Epithelial cell of esophagus (primary cell): ENCODE measurements around the gene LMBR1L.

Experiments
- DNase-seq: peaks from one replicate; pipeline ENCODE4 v3.0.0; 2010; ENCODE audit warnings: low read depth
- H3K4me3 ChIP-seq: 2 replicates; pipeline ENCODE4 v1.5.1; 2011; ENCODE audit warnings: mild to moderate bottlenecking, low read length, control low read depth
- TF ChIP-seq, protein P1 (sequence below): IDR thresholded peaks from 2 replicates; pipeline ENCODE4 v1.5.1; 2011; ENCODE audit warnings: low read depth, mild to moderate bottlenecking, low read length, control low read depth, inconsistent platforms; ENCODE audit not compliant: insufficient read depth; ENCODE audit errors: missing control alignments

Gene LMBR1L

GRCh38 chr12:49092086-49092815 is 18.4 kb downstream of the LMBR1L start:
- H3K4me3 ChIP-seq: no peak overlapping the region
- TF ChIP-seq, protein P1, sequence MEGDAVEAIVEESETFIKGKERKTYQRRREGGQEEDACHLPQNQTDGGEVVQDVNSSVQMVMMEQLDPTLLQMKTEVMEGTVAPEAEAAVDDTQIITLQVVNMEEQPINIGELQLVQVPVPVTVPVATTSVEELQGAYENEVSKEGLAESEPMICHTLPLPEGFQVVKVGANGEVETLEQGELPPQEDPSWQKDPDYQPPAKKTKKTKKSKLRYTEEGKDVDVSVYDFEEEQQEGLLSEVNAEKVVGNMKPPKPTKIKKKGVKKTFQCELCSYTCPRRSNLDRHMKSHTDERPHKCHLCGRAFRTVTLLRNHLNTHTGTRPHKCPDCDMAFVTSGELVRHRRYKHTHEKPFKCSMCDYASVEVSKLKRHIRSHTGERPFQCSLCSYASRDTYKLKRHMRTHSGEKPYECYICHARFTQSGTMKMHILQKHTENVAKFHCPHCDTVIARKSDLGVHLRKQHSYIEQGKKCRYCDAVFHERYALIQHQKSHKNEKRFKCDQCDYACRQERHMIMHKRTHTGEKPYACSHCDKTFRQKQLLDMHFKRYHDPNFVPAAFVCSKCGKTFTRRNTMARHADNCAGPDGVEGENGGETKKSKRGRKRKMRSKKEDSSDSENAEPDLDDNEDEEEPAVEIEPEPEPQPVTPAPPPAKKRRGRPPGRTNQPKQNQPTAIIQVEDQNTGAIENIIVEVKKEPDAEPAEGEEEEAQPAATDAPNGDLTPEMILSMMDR: peak; percentile 45
- DNase-seq: peak; percentile 32

GRCh38 chr12:49091836-49092085 is 18.9 kb downstream of the LMBR1L start:
- no peak overlapping the region for H3K4me3 ChIP-seq
- no peak for DNase-seq
- TF ChIP-seq, protein P1: no peak

- TF ChIP-seq, protein P1: no peak
- no peak for DNase-seq
- H3K4me3 ChIP-seq: no peak overlapping the region
Measured at GRCh38 chr12:49091056-49091835, 19.4 kb downstream of the LMBR1L start.

- no peak overlapping the region for H3K4me3 ChIP-seq
- DNase-seq: peak; percentile 40
- TF ChIP-seq, protein P1: peak; percentile 13
Measured at GRCh38 chr12:49089821-49090773, 20.6 kb downstream of the LMBR1L start.

DNA sequence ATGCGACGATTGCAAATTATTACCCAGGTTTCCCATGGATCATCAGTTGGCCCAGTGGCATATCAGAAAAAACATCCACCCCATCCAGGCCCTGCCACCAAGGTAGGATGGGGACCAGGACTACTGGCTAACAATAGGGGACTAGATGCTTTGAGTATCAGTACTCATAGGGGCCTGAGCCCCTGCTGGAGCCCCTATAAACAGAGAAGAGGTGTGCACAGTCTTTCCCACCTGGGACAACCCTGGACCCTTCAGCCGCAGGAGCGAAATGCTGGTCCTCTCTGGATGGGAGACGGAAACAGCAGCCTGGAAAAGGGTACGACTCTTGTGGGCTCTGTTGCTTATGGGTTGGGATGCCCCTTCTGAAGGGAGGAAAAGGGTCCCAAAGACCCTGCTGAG is 21.7 kb downstream of the LMBR1L start:
- TF ChIP-seq, protein P1: no peak
- DNase-seq: no peak

GRCh38 chr12:49088150-49088931 is 22.3 kb downstream of the LMBR1L start:
- DNase-seq: peak; percentile 93
- TF ChIP-seq, protein P1: peak; percentile 86
- no peak overlapping the region for H3K4me3 ChIP-seq

More for the DNA sequence above, 21.7 kb downstream of the LMBR1L start:
- no peak overlapping the region for H3K4me3 ChIP-seq
